Iris pigment epithelial cell (primary cell): Measurements from ENCODE around the gene LIPN.

Source experiments
- DNase-seq: peaks from one replicate; pipeline ENCODE4 v3.0.0-alpha.2; 2011; ENCODE audit warnings: low read depth

Gene LIPN

GRCh38 chr10:88786032-88786770 is 26.4 kb downstream of the LIPN start:
- no peak for DNase-seq

GRCh38 chr10:88787463-88787862 is 27.6 kb downstream of the LIPN start:
- no peak for DNase-seq

- DNase-seq, result no peak
These were observed 29.1 kb downstream of the LIPN start for GRCh38 chr10:88788924-88789323.

GRCh38 chr10:88791924-88792323 is 32.1 kb downstream of the LIPN start:
- peak; percentile 25 for DNase-seq

- DNase-seq, result peak; percentile 84
These were observed 32.8 kb downstream of the LIPN start for GRCh38 chr10:88792661-88793060.

- DNase-seq, result peak; percentile 78
These were observed 34.0 kb downstream of the LIPN start for GRCh38 chr10:88793712-88794299.

GRCh38 chr10:88794731-88795130 is 34.9 kb downstream of the LIPN start:
- no peak for DNase-seq

GRCh38 chr10:88800152-88801125 is 40.6 kb downstream of the LIPN start:
- DNase-seq, result peak; percentile 80

- no peak for DNase-seq
These were observed 42.9 kb downstream of the LIPN start, which contains the start of gene LIPM for GRCh38 chr10:88802523-88803285. TSS of gene LIPM (plus strand) at chr10:88802730. CDS start at chr10:88802897, 167 bp downstream.

- no peak for DNase-seq
These were observed 43.8 kb downstream of the LIPN start for GRCh38 chr10:88803641-88804040.

- DNase-seq, result no peak
These were observed 44.4 kb downstream of the LIPN start for GRCh38 chr10:88804083-88804812.

- DNase-seq, result no peak
These were observed 45.5 kb downstream of the LIPN start for GRCh38 chr10:88805361-88805760.

GRCh38 chr10:88805924-88806323 is 46.1 kb downstream of the LIPN start:
- DNase-seq, result no peak

GRCh38 chr10:88809621-88810020 is 49.8 kb downstream of the LIPN start:
- DNase-seq, result no peak

- DNase-seq, result peak; percentile 74
These were observed 50.6 kb downstream of the LIPN start for GRCh38 chr10:88810196-88810961.

GRCh38 chr10:88813200-88813599 is 53.4 kb downstream of the LIPN start:
- DNase-seq, result no peak

GRCh38 chr10:88819290-88819689 is 59.5 kb downstream of the LIPN start:
- DNase-seq, result peak; percentile 20

- peak; percentile 74 for DNase-seq
These were observed 61.1 kb downstream of the LIPN start for GRCh38 chr10:88820748-88821401.

GRCh38 chr10:88826388-88826787 is 66.6 kb downstream of the LIPN start:
- no peak for DNase-seq

- DNase-seq, result no peak
These were observed 67.9 kb downstream of the LIPN start for GRCh38 chr10:88827671-88828070.
